HepG2 (cell line): Measurements from ENCODE around the gene SMIM10L2A. TPM values are rescaled to one million over a fixed set of nuclear protein-coding genes. Genes with fewer than 3 reads are reported as not detected.

Experiments
- ATAC-seq: fragments of 200-7000 bp; cut with Tn5 transposase; 3 replicates; pipeline ENCODE4 v1.9.1; 2020; ENCODE audit warnings: mild to moderate bottlenecking, moderate library complexity
- BruUV-seq: library from RNA; stranded (reverse); fragments of 400-500 nt; replicated peaks from 2 replicates; lab custom pipeline; 2021; lab: Mats Ljungman, UMichigan
- CTCF ChIA-PET: fragments of 300-600 bp; formaldehyde crosslinking; extraction: SDS; loops from one replicate; lab custom pipeline; 2021; ENCODE audit warnings: low total read pairs, inconsistent platforms, low intra/inter-chr PET ratio; lab: Yijun Ruan, JAX
- POLR2A ChIA-PET: fragments of 350-600 bp; sonication (Branson Sonifier 250); formaldehyde crosslinking; loops from one replicate; lab custom pipeline; 2020; ENCODE audit warnings: antibody characterized with exemption, inconsistent platforms; lab: Yijun Ruan, JAX
- DNase-seq: peaks from one replicate; pipeline ENCODE4 v3.0.0-alpha.2; 2015; ENCODE audit warnings: low spot score
- FAIRE-seq: peaks from 3 replicates; lab custom pipeline; 2011; peaks lifted over from hg19 to GRCh38; lab: Jason Lieb, UNC
- H2AFZ ChIP-seq: one replicate; pipeline ENCODE4 v1.6.1; 2011; ENCODE audit warnings: low read length, inconsistent platforms
- H3K27ac ChIP-seq: fragments of 300-600 bp; 3 replicates; pipeline ENCODE4 v1.8.0; 2011; ENCODE audit warnings: mixed run types, mild to moderate bottlenecking, mixed read lengths, low read length, inconsistent platforms; ENCODE audit not compliant: insufficient read depth; ENCODE audit errors: extremely low read length
- H3K27me3 ChIP-seq, 2 experiments: fragments of 200-600 bp in 1 of 2; 2 replicates in 1 of 2; 3 replicates in 1 of 2; pipeline versions ENCODE4 v1.6.0 to v1.8.0; 2011; ENCODE audit warnings: low read length in 2 of 2, mild to moderate bottlenecking in 2 of 2, moderate library complexity in 2 of 2, inconsistent platforms in 1 of 2; ENCODE audit not compliant: insufficient read depth in 2 of 2, control insufficient read depth in 1 of 2
- H3K36me3 ChIP-seq, 2 experiments: fragments of 200-600 bp in 1 of 2; replicated peaks in 1 of 2; 2 replicates in 1 of 2; 3 replicates in 1 of 2; pipeline versions ENCODE4 v1.5.1 to v1.8.0; 2011; ENCODE audit warnings: low read length in 2 of 2, inconsistent platforms in 1 of 2; ENCODE audit not compliant: insufficient read depth in 2 of 2, control insufficient read depth in 1 of 2
- H3K4me1 ChIP-seq: 2 replicates; pipeline ENCODE4 v1.5.1; 2012; ENCODE audit warnings: low read length, inconsistent platforms; ENCODE audit not compliant: insufficient read depth
- H3K4me2 ChIP-seq: 2 replicates; pipeline ENCODE4 v1.6.0; 2011; ENCODE audit warnings: low read depth, low read length, inconsistent platforms
- H3K4me3 ChIP-seq, 3 experiments: fragments of 200-600 bp in 1 of 3; sonication (generic), shearing (Covaris generic) in 1 of 3; replicated peaks in 1 of 3; 2 replicates each; pipeline ENCODE4 v1.5.1; 2011 to 2016; ENCODE audit warnings: low read length in 3 of 3, inconsistent platforms in 2 of 3, low read depth in 2 of 3, mild to moderate bottlenecking in 2 of 3, control low read depth in 1 of 3, mixed read lengths in 1 of 3; ENCODE audit not compliant: insufficient read depth in 1 of 3
- H3K79me2 ChIP-seq: one replicate; pipeline ENCODE4 v1.6.1; 2011; ENCODE audit warnings: low read length, inconsistent platforms; ENCODE audit not compliant: insufficient read depth
- H3K9ac ChIP-seq: 2 replicates; pipeline ENCODE4 v1.6.0; 2011; ENCODE audit warnings: mild to moderate bottlenecking, low read depth, low read length, inconsistent platforms; ENCODE audit not compliant: insufficient read depth
- H3K9me3 ChIP-seq: 2 replicates; pipeline ENCODE4 v1.5.1; 2012; ENCODE audit warnings: mild to moderate bottlenecking, low read length
- H4K20me1 ChIP-seq: 2 replicates; pipeline ENCODE4 v1.6.0; 2011; ENCODE audit warnings: inconsistent platforms, mild to moderate bottlenecking, low read length, moderate library complexity; ENCODE audit not compliant: insufficient read depth
- ISX ChIP-seq: sonication (generic); formaldehyde crosslinking; conservative IDR thresholded peaks from 2 replicates; pipeline ENCODE4 v1.5.0; 2020; ENCODE audit warnings: missing genetic modification reagents
- KAT2B ChIP-seq: fragments of 150-350 bp; IDR thresholded peaks from 2 replicates; pipeline ENCODE4 v1.6.1; 2014; ENCODE audit warnings: low read depth, low read length, borderline replicate concordance
- KDM3A ChIP-seq: IDR thresholded peaks from 2 replicates; pipeline ENCODE4 v1.6.1; 2018; ENCODE audit warnings: low read depth, missing compliant biosample characterization
- KLF9 ChIP-seq: IDR thresholded peaks from 2 replicates; pipeline ENCODE4 v1.6.1; 2016; ENCODE audit warnings: low read depth
- LCORL ChIP-seq, 2 experiments: fragments of 450-650 bp in 1 of 2; sonication (generic) in 1 of 2; formaldehyde crosslinking in 1 of 2; IDR thresholded peaks; 2 replicates each; pipeline versions ENCODE4 v1.5.0 to v1.6.1; 2017 to 2020; ENCODE audit warnings: antibody characterized with exemption in 1 of 2, missing genetic modification reagents in 1 of 2
- NKX3-1 ChIP-seq: sonication (generic); formaldehyde crosslinking; IDR thresholded peaks from 2 replicates; pipeline ENCODE4 v1.5.0; 2020; ENCODE audit warnings: missing genetic modification reagents
- NR2F6 ChIP-seq, 2 experiments: IDR thresholded peaks; 2 replicates each; pipeline ENCODE4 v1.6.1; 2016; ENCODE audit warnings: antibody characterized with exemption in 1 of 2, mild to moderate bottlenecking in 1 of 2
- POGZ ChIP-seq: sonication (generic); formaldehyde crosslinking; IDR thresholded peaks from 2 replicates; pipeline ENCODE4 v1.4.0; 2020; ENCODE audit warnings: mild to moderate bottlenecking, missing genetic modification reagents
- PTBP1 ChIP-seq: fragments of 200-400 bp; formaldehyde crosslinking; IDR thresholded peaks from 2 replicates; pipeline ENCODE4 v1.6.1; 2018; ENCODE audit warnings: low read length, low read depth; ENCODE audit not compliant: poor library complexity, severe bottlenecking
- SIX1 ChIP-seq: sonication (generic); formaldehyde crosslinking; IDR thresholded peaks from 2 replicates; pipeline ENCODE4 v1.4.0; 2020; ENCODE audit warnings: missing genetic modification reagents, borderline replicate concordance
- THRA ChIP-seq: sonication (generic); formaldehyde crosslinking; IDR thresholded peaks from 2 replicates; pipeline ENCODE4 v1.4.0; 2020; ENCODE audit warnings: missing genetic modification reagents, borderline replicate concordance
- ZNF263 ChIP-seq: sonication (generic); formaldehyde crosslinking; IDR thresholded peaks from 2 replicates; pipeline ENCODE4 v1.4.0; 2020; ENCODE audit warnings: missing genetic modification reagents
- ZNF451 ChIP-seq: sonication (generic); formaldehyde crosslinking; IDR thresholded peaks from 2 replicates; pipeline ENCODE4 v1.5.0; 2020; ENCODE audit warnings: mild to moderate bottlenecking, missing genetic modification reagents
- ZNF460 ChIP-seq: sonication (generic); formaldehyde crosslinking; IDR thresholded peaks from 2 replicates; pipeline ENCODE4 v1.5.1; 2020; ENCODE audit warnings: missing genetic modification reagents, mild to moderate bottlenecking, borderline replicate concordance
- ZNF546 ChIP-seq: sonication (generic); formaldehyde crosslinking; conservative IDR thresholded peaks from 2 replicates; pipeline ENCODE4 v1.8.1; 2023; ENCODE audit warnings: mild to moderate bottlenecking, missing genetic modification reagents
- ZNF644 ChIP-seq: IDR thresholded peaks from 2 replicates; pipeline ENCODE4 v1.6.1; 2016; ENCODE audit warnings: low read depth
- WGBS: methylation state at CpG from one replicate; pipeline ENCODE4 v1.1.6; 2017; ENCODE audit warnings: low lambda C conversion rate; 5-methylcytosine and 5-hydroxymethylcytosine counted together
- in situ Hi-C: cut with HindIII; loops from 2 replicates; pipeline ENCODE4 v1.10.0; 2017; ENCODE audit warnings: low pct_unique_long_range_greater_than_20kb; ENCODE audit not compliant: extremely low pct_ligation_motif_present
- intact Hi-C: fragments of 100-400 bp; cut with micrococcal nuclease; formaldehyde crosslinking; loops from one replicate; pipeline ENCODE4 v1.10.0; 2022; ENCODE audit not compliant: unreplicated experiment
- polyA plus RNA-seq, 8 experiments: library from polyadenylated mRNA; depleted of rRNA in 3 of 8; stranded (reverse) in 7 of 8; unstranded in 1 of 8; fragments of >200 nt; fragmentation: Illumina TruSeq in 4 of 8; extraction: Trizol in 4 of 8; gene quantifications; 2 replicates each; pipeline versions ENCODE4 v1.2.1 to v1.2.3, GENCODE V29; 2011 to 2016; ENCODE audit warnings: low read depth in 4 of 8, missing spikeins in 1 of 8, mixed read lengths in 1 of 8; ENCODE audit not compliant: insufficient read depth in 1 of 8
- total RNA-seq, 5 experiments: library from RNA; depleted of rRNA; stranded (reverse); fragments of >200 nt; fragmentation: Illumina TruSeq; extraction: Trizol; gene quantifications; 2 replicates each; pipeline ENCODE4 v1.2.3, GENCODE V29; 2016; ENCODE audit warnings: low read depth in 1 of 5

SMIM10L2A gene
- total and polyA plus RNA-seq, 2 of the 13 experiments (the other 11 are each of a cell fraction or from before 2014, with no cell fraction given) = not detected

- H3K9me3 ChIP-seq = no peaks in the 10 kb centered on the region
- ChIA-PET POLR2A (no interaction called here), CTCF (no interaction called here)
- H3K27me3 ChIP-seq = no peaks in the 10 kb centered on the region
- WGBS = no CpG with 5 or more reads among the region's 32 CpGs
- FAIRE-seq = no peak
- in situ Hi-C loops (no loop called here), intact Hi-C loops (no loop called here)
- BruUV-seq = no TSS peak
- no peak overlapping the region for H3K27ac ChIP-seq
- DNase-seq = no peak
- no peak for ATAC-seq
- TF ChIP-seq ISX (CRISPR knock-in tag) (no peak), PTBP1 (no peak), KDM3A (CRISPR knock-in tag) (no peak), NR2F6 (IDR thresholded peaks at IDR 0.05) (no peak), NR2F6 (CRISPR knock-in tag; IDR thresholded peaks at IDR 0.05) (no peak), POGZ (CRISPR knock-in tag) (no peak), ZNF546 (CRISPR knock-in tag) (no peak), ZNF263 (CRISPR knock-in tag) (no peak), THRA (CRISPR knock-in tag) (no peak), SIX1 (no peak), KLF9 (CRISPR knock-in tag) (no peak), LCORL (IDR thresholded peaks at IDR 0.05) (no peak), LCORL (CRISPR knock-in tag; IDR thresholded peaks at IDR 0.05) (no peak), ZNF451 (no peak), NKX3-1 (CRISPR knock-in tag) (no peak), ZNF460 (CRISPR knock-in tag) (no peak), ZNF644 (CRISPR knock-in tag) (no peak), KAT2B (no peak)
- no peaks in the 10 kb centered on the region for H3K79me2 ChIP-seq
- H3K9ac ChIP-seq = no peak overlapping the region
- H3K4me2 ChIP-seq = no peak overlapping the region
- H4K20me1 ChIP-seq = no peaks in the 10 kb centered on the region
- no peak overlapping the region for H3K4me3 ChIP-seq
- no peaks in the 10 kb centered on the region for H3K36me3 ChIP-seq
- no peaks in the 10 kb centered on the region for H3K4me1 ChIP-seq
- H2AFZ ChIP-seq = no peak overlapping the region
Observed at GRCh38 chrX:135436456-135436855, 14.7 kb downstream of the SMIM10L2A start.
